Bronchial epithelial cell (primary cell): Measurements from ENCODE around the gene PTPRN2. TPM values are rescaled to one million over a fixed set of nuclear protein-coding genes. Genes with fewer than 3 reads are reported as not detected.

ENCODE experiments used
- DNase-seq: peaks from one replicate; pipeline ENCODE4 v3.0.0-alpha.2; 2010; ENCODE audit warnings: low read depth
- FAIRE-seq: peaks from 2 replicates; lab custom pipeline; 2011; peaks lifted over from hg19 to GRCh38; lab: Jason Lieb, UNC
- H3K27me3 ChIP-seq: 2 replicates; pipeline ENCODE4 v1.5.1; 2011; ENCODE audit warnings: low read length; ENCODE audit not compliant: control insufficient read depth, insufficient read depth
- H3K36me3 ChIP-seq: 2 replicates; pipeline ENCODE4 v1.5.1; 2011; ENCODE audit warnings: low read length; ENCODE audit not compliant: control insufficient read depth, insufficient read depth
- H3K4me3 ChIP-seq: 2 replicates; pipeline ENCODE4 v1.5.1; 2011; ENCODE audit warnings: mild to moderate bottlenecking, low read depth, low read length, control low read depth
- total RNA-seq: library from RNA; depleted of rRNA; stranded (reverse); fragments of >200 nt; gene quantifications from 2 replicates; pipeline ENCODE4 v1.2.1, GENCODE V29; 2014
- TF ChIP-seq, protein P1 (sequence below): IDR thresholded peaks from 2 replicates; pipeline ENCODE4 v1.5.1; 2011; ENCODE audit warnings: mild to moderate bottlenecking, moderate library complexity, low read length, control low read depth, inconsistent platforms; ENCODE audit not compliant: insufficient read depth, severe bottlenecking

PTPRN2 gene
- total RNA-seq, 1 donor from 2014 or later: 1.1 TPM

DNA sequence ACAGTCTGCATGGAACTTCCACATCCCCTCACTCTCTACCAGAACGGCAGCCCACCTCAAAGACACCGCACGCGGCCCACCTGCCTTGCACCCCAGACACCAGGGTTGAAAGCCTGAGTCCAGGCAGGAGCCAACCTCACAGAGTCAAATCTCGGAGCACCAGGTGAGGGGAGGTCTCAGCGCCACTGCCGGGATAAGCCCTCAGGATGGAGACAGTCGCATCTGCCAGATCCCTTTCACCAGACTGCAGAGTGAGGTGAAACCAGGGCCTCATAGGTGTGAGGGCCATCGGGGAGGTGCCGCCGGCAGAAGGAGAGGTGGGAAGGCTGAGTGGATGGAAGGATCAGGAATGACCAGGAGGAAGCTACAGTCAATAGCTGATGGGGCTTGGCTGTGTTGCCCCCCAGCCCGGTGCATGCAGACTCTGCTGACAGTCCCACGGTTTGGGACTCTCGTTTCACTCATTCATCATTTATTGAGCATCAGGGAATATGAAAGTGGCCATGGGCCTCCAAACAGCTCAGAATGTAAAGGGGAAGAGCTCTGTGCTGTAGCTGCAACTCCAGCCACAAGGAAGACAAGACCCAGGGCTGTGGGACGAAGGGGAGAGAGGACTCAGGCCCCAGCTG is 315.0 kb downstream of the PTPRN2 start:
- H3K4me3 ChIP-seq: no peak overlapping the region
- FAIRE-seq (no peak), DNase-seq (no peak)
- H3K36me3 ChIP-seq: no peaks in the 10 kb centered on the region
- TF ChIP-seq, protein P1, sequence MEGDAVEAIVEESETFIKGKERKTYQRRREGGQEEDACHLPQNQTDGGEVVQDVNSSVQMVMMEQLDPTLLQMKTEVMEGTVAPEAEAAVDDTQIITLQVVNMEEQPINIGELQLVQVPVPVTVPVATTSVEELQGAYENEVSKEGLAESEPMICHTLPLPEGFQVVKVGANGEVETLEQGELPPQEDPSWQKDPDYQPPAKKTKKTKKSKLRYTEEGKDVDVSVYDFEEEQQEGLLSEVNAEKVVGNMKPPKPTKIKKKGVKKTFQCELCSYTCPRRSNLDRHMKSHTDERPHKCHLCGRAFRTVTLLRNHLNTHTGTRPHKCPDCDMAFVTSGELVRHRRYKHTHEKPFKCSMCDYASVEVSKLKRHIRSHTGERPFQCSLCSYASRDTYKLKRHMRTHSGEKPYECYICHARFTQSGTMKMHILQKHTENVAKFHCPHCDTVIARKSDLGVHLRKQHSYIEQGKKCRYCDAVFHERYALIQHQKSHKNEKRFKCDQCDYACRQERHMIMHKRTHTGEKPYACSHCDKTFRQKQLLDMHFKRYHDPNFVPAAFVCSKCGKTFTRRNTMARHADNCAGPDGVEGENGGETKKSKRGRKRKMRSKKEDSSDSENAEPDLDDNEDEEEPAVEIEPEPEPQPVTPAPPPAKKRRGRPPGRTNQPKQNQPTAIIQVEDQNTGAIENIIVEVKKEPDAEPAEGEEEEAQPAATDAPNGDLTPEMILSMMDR: no peak
- no peaks in the 10 kb centered on the region for H3K27me3 ChIP-seq

DNA sequence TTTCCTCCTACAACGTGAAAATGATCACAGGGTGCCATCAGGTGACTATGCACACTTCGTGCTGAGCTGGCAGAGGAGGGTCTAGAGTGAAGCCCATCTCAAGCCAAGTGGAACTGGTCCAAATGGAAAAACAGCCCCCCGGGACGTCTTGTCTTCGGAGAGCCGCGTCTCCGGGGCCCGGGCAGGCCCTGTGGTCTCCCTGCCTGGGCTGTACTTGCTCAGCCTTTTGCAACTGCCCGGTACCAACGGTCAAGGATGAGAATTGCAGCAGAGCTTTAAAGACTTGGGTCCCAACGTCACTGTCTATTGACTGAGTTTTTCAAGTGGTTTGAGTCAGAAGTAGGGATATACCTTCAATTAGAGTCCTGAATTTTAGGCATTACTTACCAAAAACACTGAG is 315.5 kb downstream of the PTPRN2 start:
- TF ChIP-seq, protein P1: no peak
- DNase-seq: no peak
- no peak for FAIRE-seq
- H3K4me3 ChIP-seq: no peak overlapping the region
- H3K27me3 ChIP-seq: no peaks in the 10 kb centered on the region
- no peaks in the 10 kb centered on the region for H3K36me3 ChIP-seq

DNA sequence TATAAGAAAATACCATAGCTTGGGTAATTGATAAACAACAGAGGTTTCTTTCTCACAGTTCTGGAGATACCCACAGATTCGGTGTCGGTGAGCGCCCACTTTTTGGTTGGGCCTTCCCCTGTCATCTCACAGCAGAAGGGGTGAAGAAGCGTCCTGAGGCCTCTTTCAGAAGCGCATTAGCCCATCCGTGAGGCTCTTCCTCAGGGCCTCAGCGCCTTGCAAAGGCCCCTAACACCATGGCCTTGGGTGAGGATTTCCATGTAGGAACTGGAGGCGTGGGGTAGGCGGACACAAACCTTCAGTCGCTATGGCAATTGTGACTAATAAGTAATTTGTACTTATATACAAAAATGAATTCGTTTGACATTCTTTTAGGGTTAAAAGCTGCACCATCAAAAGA is 316.0 kb downstream of the PTPRN2 start:
- FAIRE-seq: no peak

DNA sequence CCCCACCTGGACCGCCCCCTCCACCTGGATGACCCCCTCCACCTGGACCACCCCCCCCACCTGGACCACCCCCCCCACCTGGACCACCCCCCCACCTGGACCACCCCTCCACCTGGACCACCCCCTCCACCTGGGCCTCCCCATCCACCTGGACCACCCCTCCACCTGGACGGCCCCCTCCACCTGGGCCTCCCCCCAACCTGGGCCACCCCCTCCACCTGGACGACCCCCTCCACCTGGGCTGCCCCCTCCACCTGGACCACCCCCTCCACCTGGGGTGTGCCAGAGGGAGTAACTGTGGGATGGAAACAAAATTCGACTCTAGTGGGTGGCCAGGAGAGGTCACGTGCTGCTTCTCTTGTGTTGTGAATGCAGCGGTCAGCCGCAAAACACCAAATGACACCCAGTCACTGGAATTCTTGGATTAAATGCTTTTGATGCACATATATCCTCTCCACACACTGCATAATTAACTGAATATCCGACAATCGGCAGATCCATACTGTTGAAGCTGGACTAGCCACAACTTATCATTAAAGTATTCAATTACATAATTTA is 316.7 kb downstream of the PTPRN2 start:
- Histone ChIP-seq H3K4me3 (no peak overlapping the region), H3K36me3 (no peaks in the 10 kb centered on the region), H3K27me3 (no peaks in the 10 kb centered on the region)
- FAIRE-seq (no peak), DNase-seq (no peak)
- TF ChIP-seq, protein P1: no peak

More for the DNA sequence above, 316.0 kb downstream of the PTPRN2 start:
- Histone ChIP-seq H3K27me3 (no peaks in the 10 kb centered on the region), H3K4me3 (no peak overlapping the region), H3K36me3 (no peaks in the 10 kb centered on the region)
- DNase-seq: no peak
- TF ChIP-seq, protein P1: no peak

DNA sequence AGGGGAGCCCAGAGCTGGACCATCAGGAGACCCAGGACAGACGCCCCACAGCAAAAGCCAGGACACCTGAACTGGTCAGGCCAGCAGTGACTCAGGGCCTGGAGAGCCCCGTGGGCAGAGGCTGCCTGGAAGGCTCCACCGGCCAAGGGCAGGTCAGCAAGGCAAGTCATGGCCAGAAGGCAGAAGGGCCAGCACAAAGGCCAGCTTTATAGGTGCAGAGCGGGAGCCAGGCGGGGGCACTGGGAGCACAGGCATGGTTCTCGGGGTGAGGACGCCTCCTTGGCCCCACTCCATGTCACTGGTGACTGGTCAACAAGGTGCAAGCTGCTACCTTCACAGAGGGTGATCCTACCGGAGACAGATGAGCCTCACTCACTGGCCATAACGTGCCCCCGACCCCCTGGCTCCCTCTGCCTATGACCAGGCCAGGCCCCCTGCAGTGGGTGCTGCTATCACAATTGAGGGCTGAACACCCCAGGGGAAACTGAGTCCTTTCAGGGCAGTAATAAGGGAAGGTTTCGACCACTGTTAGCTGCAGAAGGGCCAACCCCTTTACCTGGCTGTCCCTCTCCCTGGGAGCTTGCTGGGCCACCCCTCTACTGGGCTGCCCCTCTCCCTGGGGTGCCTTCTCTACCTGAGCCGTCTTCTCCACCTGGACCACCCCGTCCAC is 317.4 kb downstream of the PTPRN2 start:
- Histone ChIP-seq H3K4me3 (no peak overlapping the region), H3K36me3 (no peaks in the 10 kb centered on the region), H3K27me3 (no peaks in the 10 kb centered on the region)
- TF ChIP-seq, protein P1: no peak
- DNase-seq: no peak
- no peak for FAIRE-seq
